ENCODE measurements around the gene TRHDE. TPM values are rescaled to one million over a fixed set of nuclear protein-coding genes. Genes with fewer than 3 reads are reported as not detected.

Gene TRHDE
- total and polyA plus RNA-seq, 2 donors (not counting 3 experiments of a cell fraction or from before 2014, with no cell fraction given), result not detected

DNA sequence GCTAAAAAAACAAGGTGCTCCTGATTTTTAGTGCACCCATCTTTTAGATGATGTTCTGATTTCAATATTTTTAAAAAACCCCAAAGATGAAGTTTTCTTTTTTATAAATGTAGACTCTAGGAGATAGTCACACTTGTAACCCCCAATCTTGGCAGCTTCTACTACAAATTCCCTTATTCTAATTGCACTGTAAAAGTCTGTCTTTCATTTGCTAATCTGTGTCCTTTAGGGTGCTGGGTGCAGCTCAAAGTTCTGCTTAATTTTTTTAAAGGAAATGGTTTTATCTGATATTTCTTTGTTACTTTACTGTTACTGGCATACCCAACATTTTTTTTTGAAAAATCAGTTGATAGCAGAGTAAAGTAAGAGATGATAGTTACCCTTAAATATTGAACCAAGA, 172.0 kb downstream of the TRHDE start:
- H4K20me1 ChIP-seq (replicated peaks; ENCODE audit: control insufficient read depth, extremely low read depth, insufficient read depth, low read length), result no peaks in the 10 kb centered on the region
- ChIA-PET CTCF (no interaction called here), POLR2A (no interaction called here)
- TF ChIP-seq FOS (IDR thresholded peaks at IDR 0.05; ENCODE audit: borderline replicate concordance, insufficient read depth, low read length), result no peak
- TF ChIP-seq, protein P1, sequence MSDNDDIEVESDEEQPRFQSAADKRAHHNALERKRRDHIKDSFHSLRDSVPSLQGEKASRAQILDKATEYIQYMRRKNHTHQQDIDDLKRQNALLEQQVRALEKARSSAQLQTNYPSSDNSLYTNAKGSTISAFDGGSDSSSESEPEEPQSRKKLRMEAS (IDR thresholded peaks at IDR 0.05; ENCODE audit: insufficient read depth, insufficient read length), result no peak
- no peak for TF ChIP-seq GATA2 (IDR thresholded peaks at IDR 0.05; ENCODE audit: insufficient read depth, insufficient read length, low read depth, low read length)
- TF ChIP-seq MYC (IDR thresholded peaks at IDR 0.05; ENCODE audit: low read depth, low read length), result no peak
- no peak for TF ChIP-seq POLR2AphosphoS5 (IDR thresholded peaks at IDR 0.05; ENCODE audit: insufficient read depth, low read depth, low read length)
- TF ChIP-seq EZH2 (IDR thresholded peaks at IDR 0.05; ENCODE audit: borderline replicate concordance, low read depth, low read length, severe bottlenecking), result no peak
- no peak for TF ChIP-seq JUN (IDR thresholded peaks at IDR 0.05; ENCODE audit: borderline replicate concordance, insufficient read depth, insufficient read length, low read depth)
- TF ChIP-seq, protein P2, sequence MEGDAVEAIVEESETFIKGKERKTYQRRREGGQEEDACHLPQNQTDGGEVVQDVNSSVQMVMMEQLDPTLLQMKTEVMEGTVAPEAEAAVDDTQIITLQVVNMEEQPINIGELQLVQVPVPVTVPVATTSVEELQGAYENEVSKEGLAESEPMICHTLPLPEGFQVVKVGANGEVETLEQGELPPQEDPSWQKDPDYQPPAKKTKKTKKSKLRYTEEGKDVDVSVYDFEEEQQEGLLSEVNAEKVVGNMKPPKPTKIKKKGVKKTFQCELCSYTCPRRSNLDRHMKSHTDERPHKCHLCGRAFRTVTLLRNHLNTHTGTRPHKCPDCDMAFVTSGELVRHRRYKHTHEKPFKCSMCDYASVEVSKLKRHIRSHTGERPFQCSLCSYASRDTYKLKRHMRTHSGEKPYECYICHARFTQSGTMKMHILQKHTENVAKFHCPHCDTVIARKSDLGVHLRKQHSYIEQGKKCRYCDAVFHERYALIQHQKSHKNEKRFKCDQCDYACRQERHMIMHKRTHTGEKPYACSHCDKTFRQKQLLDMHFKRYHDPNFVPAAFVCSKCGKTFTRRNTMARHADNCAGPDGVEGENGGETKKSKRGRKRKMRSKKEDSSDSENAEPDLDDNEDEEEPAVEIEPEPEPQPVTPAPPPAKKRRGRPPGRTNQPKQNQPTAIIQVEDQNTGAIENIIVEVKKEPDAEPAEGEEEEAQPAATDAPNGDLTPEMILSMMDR (IDR thresholded peaks at IDR 0.05; ENCODE audit: extremely low read depth in 1 of 2, insufficient read depth in 1 of 2, low read depth in 1 of 2, low read length in 2 of 2), result no peak
- TF ChIP-seq POLR2A (IDR thresholded peaks at IDR 0.05; ENCODE audit: low read depth, low read length), result no peak
- dilution Hi-C loops (cut with MboI; ENCODE audit: extremely low pct_ligation_motif_present, low sequenced_read_pairs), result no loop called here
- no peak overlapping the region for H3K4me3 ChIP-seq (replicated peaks in 1 of 3; ENCODE audit: insufficient read depth in 1 of 3, low read depth in 1 of 3, low read length in 3 of 3)
- intact Hi-C loops (cut with micrococcal nuclease), result no loop called here
- H3K4me1 ChIP-seq (ENCODE audit: control insufficient read depth, extremely low read depth, insufficient read depth, low read length), result no peaks in the 10 kb centered on the region
- no peak for DNase-seq (ENCODE audit: low read depth, low spot score)
- H3K4me2 ChIP-seq (ENCODE audit: insufficient read depth, low read length), result no peak overlapping the region
- peaks cover 2% of the 10 kb centered on the region for H3K9me3 ChIP-seq (replicated peaks; ENCODE audit: control insufficient read depth, insufficient read depth, low read length)
- no peak overlapping the region for H3K9ac ChIP-seq (replicated peaks; ENCODE audit: extremely low read depth, insufficient read depth, low read length)
- H2AFZ ChIP-seq (ENCODE audit: low read depth, low read length), result no peak overlapping the region
- H3K27me3 ChIP-seq (ENCODE audit: control insufficient read depth in 2 of 2, insufficient read depth in 2 of 2, low read length in 2 of 2), result no peaks in the 10 kb centered on the region
- H3K36me3 ChIP-seq (ENCODE audit: control insufficient read depth in 2 of 2, extremely low read depth in 1 of 2, insufficient read depth in 2 of 2, low read length in 2 of 2), result no peaks in the 10 kb centered on the region
- no peaks in the 10 kb centered on the region for H3K79me2 ChIP-seq (ENCODE audit: control insufficient read depth, insufficient read depth, low read length)
- H3K27ac ChIP-seq (ENCODE audit: insufficient read depth, low read depth, low read length), result no peak overlapping the region
- BruUV-seq (replicated peaks), result no TSS peak
- no peaks in the 10 kb centered on the region for H3K9me1 ChIP-seq (replicated peaks; ENCODE audit: control insufficient read depth, extremely low read depth, insufficient read depth, low read length)
- no peak for FAIRE-seq
